Dendritic cell treated with granulocyte-macrophage colony-stimulating factor and Interleukin-4, amounts not matched to agents 40 ng/mL and 50 ng/mL, for 4 days (primary cell): ENCODE results near the gene E2F6.

Experiments
- H3K27ac Mint-ChIP-seq: one replicate; pipeline ENCODE4 v1.8.0; 2022; ENCODE audit warnings: mild to moderate bottlenecking, mixed read lengths
- H3K27me3 Mint-ChIP-seq: one replicate; pipeline ENCODE4 v1.8.0; 2022; ENCODE audit warnings: mild to moderate bottlenecking, mixed read lengths
- H3K36me3 Mint-ChIP-seq: one replicate; pipeline ENCODE4 v1.8.0; 2022; ENCODE audit warnings: low read depth, mixed read lengths
- H3K4me1 Mint-ChIP-seq: one replicate; pipeline ENCODE4 v1.8.0; 2022; ENCODE audit warnings: low read depth, mixed read lengths
- H3K4me3 Mint-ChIP-seq: one replicate; pipeline ENCODE4 v1.8.0; 2022; ENCODE audit warnings: mild to moderate bottlenecking, moderate library complexity, mixed read lengths
- H3K9me3 Mint-ChIP-seq: one replicate; pipeline ENCODE4 v1.8.0; 2022; ENCODE audit warnings: mixed read lengths
- intact Hi-C: fragments of 100-400 bp; cut with micrococcal nuclease; formaldehyde crosslinking; loops from one replicate; pipeline ENCODE4 v1.15.0; 2022

Gene E2F6

DNA sequence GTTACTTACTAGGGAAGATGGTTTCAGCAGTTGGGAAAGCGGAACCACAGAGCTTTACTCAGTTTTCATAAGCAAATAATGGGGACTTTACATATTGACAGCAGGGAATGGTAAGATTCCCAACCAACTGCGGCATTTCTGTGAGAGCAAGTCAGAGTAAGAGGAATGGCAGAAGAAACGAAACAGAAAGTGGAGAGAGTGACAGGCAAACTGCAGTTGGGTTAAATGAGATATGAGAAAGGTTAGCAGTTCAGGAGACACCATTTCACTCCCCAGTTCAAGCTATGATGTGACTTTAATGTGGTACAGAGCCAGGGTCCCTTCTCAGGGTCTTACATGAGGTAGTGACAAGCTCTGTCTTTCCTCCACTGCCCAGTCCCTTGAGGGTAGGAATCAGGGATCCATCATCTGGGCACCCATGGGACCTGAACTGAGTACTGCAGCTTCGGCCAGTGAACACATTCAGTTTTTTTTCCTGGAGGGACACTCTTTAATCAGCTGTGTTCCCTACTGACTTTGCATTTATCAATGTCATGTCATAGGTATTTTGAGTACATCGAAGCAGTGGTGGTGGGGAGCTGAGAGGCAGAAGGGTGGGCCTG is 34.8 kb upstream of the E2F6 start:
- peaks cover 8% of the 10 kb centered on the region for H3K4me1 Mint-ChIP-seq
- intact Hi-C loops, result no loop called here
- no peak overlapping the region for H3K27ac Mint-ChIP-seq

DNA sequence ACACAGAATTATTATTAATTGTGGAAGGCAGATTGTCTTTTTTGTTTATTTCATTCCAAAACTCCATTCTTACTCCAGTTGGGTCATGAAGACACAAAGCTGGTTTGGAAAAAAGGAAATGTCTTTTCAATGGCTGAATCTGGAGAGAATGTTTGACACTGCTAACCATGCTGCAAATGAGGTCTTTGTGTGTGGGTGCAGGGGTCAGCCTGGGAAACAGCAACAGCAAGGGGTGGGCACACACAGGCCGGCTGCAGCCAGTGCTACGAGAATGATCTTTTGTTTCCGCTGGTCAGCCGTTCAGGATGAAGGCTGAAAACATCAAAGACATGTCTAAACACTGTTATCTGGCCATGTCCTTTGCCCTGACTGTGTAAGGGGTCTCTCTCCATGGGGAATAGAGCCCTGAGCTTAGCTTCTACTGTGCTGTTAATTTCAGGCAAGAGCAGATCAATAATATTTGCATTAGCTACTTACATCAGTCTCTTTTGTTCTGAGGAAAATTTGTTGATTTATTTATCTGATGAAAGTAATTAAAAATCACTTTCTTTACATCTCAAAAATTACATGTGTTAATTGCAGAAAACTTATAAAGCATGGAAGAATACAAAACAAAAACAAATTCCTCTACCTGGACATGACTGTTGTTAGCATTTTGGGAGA is 33.3 kb upstream of the E2F6 start:
- intact Hi-C loops, result no loop called here
- Mint-ChIP-seq H3K4me3 (no peak overlapping the region), H3K4me1 (peaks cover 8% of the 10 kb centered on the region), H3K27ac (no peak overlapping the region), H3K9me3 (no peaks in the 10 kb centered on the region), H3K36me3 (no peaks in the 10 kb centered on the region), H3K27me3 (peaks cover 32% of the 10 kb centered on the region)

More for the DNA sequence above, 34.8 kb upstream of the E2F6 start:
- Mint-ChIP-seq H3K36me3 (no peaks in the 10 kb centered on the region), H3K4me3 (no peak overlapping the region), H3K27me3 (peaks cover 32% of the 10 kb centered on the region), H3K9me3 (no peaks in the 10 kb centered on the region)

DNA sequence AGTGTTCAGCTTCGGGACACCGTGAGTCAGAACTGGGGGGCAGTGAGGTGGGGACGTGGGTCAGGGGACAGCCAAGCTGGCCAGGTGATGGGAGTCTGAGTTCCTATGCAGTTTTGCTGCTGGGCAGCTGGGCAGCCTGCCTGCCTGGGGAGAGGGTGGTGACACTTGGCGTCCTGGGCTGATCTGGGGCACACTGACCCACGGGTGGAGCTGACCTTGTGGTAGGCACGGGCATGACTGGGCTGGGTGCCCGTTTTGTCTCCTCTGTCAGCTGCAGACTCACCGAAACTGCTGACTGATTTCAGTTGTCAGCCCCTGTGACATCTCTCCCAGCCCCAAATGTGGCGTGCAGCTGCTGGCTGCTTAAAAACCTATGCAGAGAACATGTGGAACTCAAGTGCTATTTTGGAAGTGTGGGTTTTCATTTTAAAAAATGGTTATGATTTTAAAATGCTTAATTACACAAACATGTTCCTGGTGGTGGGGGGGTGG is 32.6 kb upstream of the E2F6 start:
- intact Hi-C loops, result no loop called here
- H3K4me3 Mint-ChIP-seq, result no peak overlapping the region
- H3K4me1 Mint-ChIP-seq, result peaks cover 8% of the 10 kb centered on the region
- no peaks in the 10 kb centered on the region for H3K9me3 Mint-ChIP-seq
- H3K36me3 Mint-ChIP-seq, result no peaks in the 10 kb centered on the region
- peaks cover 33% of the 10 kb centered on the region for H3K27me3 Mint-ChIP-seq
- H3K27ac Mint-ChIP-seq, result no peak overlapping the region

DNA sequence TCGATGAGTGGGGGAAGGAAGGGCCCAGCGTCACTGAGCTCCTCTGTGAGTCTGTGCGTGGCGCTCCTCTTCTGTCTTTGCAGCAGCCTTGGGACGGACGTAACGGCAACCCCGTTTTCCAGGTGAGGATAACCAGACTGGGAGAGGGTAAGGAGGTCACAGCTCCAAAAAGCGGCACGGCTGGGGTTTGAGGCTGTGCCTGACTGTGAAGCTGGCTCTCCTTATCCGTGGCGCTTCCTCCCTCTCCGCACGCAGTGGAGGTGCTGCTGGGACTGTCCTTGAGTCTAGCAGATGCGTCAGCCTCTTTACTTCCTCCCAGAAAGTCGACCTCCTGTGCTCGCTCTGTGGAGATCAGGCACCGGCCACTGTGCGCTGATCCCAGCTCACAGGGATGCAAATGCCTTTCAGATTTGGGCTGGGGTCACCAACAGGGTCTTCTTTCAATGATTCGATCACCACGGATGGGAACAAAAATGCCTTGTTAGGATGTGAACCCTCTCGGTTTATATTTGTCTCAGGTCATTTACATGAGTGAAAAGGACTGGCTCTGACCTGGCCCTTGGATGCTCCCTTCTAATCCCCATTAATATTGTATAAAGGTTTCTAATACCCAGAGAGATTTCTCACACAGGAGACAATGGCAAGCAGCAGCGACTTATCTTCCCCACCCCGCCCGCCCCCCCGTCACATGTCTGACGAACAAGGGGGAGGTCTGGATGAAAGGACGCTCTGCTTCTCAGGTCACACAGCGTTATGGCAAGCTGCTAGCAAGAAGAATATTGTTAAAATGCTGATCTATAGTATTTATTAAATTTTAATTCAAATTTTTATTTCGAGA is 30.1 kb upstream of the E2F6 start:
- Mint-ChIP-seq H3K27me3 (peaks cover 37% of the 10 kb centered on the region), H3K4me1 (peaks cover 7% of the 10 kb centered on the region), H3K4me3 (no peak overlapping the region), H3K36me3 (no peaks in the 10 kb centered on the region), H3K9me3 (no peaks in the 10 kb centered on the region), H3K27ac (no peak overlapping the region)
- intact Hi-C loops, result no loop called here

DNA sequence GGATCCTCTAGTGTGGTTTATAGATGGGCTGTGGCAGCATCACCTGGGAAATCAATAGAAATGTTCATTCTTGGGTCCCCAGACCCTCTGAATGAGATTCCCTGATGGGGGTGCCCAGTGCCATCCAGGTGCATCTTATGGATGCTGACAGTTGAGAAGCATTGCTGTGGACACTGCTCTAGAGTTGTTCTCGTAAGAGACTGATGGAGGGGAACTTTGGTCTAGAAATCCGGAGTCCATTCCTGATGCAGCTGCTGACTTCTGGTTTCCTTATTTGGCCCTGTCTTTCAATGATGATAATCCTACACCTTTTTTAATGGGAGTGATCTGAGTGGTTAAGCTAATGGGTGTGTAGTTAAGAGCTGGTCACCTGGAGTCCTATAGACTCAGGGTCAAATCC is 28.3 kb upstream of the E2F6 start:
- Mint-ChIP-seq H3K4me1 (no peaks in the 10 kb centered on the region), H3K27ac (no peak overlapping the region)
- intact Hi-C loops, result no loop called here

DNA sequence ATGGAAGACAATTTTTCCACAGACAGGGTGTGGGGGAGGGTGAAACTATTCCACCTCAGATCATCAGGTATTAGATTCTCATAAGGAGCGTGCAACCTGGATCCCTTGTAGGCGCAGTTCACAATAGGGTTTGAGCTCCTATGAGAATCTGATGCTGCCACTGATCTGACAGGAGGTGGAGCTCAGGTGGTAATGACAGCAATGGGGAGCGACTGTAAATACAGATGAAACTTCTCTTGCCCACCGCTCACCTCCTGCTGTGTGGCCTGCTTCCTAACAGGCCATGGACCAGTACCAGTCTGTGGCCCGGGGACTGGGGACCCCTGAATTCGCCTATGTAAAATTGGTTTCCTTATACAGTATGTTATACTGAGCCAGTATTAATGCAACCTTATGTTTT is 27.3 kb upstream of the E2F6 start:
- Mint-ChIP-seq H3K27me3 (peaks cover 38% of the 10 kb centered on the region), H3K27ac (no peak overlapping the region), H3K4me3 (no peak overlapping the region), H3K9me3 (no peaks in the 10 kb centered on the region), H3K36me3 (no peaks in the 10 kb centered on the region), H3K4me1 (no peaks in the 10 kb centered on the region)
- intact Hi-C loops, result no loop called here

More for the DNA sequence above, 28.3 kb upstream of the E2F6 start:
- Mint-ChIP-seq H3K36me3 (no peaks in the 10 kb centered on the region), H3K4me3 (no peak overlapping the region), H3K27me3 (peaks cover 42% of the 10 kb centered on the region), H3K9me3 (no peaks in the 10 kb centered on the region)

DNA sequence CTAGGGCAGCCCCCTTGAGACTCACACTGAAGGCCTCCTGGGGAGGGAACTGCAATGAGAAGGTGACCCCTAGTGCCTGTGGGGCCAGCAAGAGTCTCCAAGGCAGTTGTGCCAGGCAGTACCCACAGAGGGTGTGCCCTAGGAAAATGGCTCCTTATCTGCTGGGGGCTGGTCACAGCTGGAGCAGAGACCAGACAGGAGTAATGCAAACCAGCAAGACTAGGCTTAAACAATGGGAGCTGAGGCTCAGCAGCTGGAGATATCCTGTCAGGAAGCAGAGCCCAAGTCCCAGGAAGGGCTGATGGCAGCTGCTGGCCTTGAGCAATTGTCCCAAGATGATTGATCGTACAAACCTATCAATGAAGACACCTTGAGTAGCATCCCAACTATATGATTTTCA is 26.8 kb upstream of the E2F6 start:
- peaks cover 42% of the 10 kb centered on the region for H3K27me3 Mint-ChIP-seq
- H3K4me1 Mint-ChIP-seq, result no peaks in the 10 kb centered on the region
- H3K4me3 Mint-ChIP-seq, result no peak overlapping the region
- H3K27ac Mint-ChIP-seq, result no peak overlapping the region
- H3K9me3 Mint-ChIP-seq, result no peaks in the 10 kb centered on the region
- H3K36me3 Mint-ChIP-seq, result no peaks in the 10 kb centered on the region
- intact Hi-C loops, result no loop called here

DNA sequence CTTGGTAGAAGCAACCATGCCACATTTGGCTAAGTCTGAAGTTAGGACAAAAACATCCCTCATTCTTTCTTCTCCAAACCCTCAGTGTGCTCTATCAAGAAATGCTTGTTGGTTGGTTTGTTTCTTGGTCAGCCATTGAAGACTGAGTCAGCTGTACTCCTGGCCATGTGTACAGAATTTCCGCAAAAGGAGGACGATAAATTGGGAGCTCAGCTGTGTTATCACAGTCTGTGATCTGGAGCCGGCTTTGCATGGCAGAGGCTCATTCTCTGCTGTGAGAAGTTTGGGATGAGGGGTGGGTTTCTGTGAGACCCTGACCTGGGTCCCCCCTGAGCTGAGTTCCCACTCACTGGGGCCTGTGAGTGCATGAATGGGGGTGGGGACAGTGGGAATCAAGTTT is 26.3 kb upstream of the E2F6 start:
- Mint-ChIP-seq H3K27ac (no peak overlapping the region), H3K4me1 (no peaks in the 10 kb centered on the region), H3K27me3 (peaks cover 46% of the 10 kb centered on the region), H3K4me3 (no peak overlapping the region), H3K9me3 (no peaks in the 10 kb centered on the region), H3K36me3 (no peaks in the 10 kb centered on the region)
- intact Hi-C loops, result no loop called here

DNA sequence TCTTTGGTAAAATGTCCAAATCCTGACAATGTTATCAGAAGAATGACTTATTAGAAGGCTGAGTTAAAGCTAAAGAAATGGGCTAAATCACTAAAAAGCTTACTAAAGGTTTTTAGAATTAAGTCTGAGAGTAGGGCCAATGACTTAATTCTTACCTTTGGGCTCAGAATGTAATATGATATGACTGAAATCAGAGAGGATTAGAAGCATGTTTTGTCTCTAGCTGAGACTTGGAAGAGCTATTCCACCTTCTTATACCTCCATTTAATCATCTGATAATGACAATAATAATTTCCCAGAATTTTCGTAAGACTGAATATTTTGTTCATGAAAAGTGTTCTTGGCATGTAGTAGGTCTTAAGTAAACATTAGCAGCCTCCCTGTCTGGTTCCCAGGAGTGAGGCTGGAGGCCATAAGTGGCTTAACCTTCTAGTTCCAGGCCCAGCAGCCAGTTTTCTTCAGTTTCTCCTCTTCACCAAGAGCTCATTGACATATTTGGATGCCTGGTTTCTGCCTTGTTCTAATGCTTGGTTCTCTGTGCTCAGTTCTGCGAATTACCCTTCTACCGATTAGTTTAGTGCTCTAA is 25.5 kb upstream of the E2F6 start:
- Mint-ChIP-seq H3K9me3 (no peaks in the 10 kb centered on the region), H3K4me3 (no peak overlapping the region), H3K27me3 (peaks cover 50% of the 10 kb centered on the region), H3K4me1 (no peaks in the 10 kb centered on the region), H3K27ac (no peak overlapping the region), H3K36me3 (no peaks in the 10 kb centered on the region)
- intact Hi-C loops, result no loop called here

DNA sequence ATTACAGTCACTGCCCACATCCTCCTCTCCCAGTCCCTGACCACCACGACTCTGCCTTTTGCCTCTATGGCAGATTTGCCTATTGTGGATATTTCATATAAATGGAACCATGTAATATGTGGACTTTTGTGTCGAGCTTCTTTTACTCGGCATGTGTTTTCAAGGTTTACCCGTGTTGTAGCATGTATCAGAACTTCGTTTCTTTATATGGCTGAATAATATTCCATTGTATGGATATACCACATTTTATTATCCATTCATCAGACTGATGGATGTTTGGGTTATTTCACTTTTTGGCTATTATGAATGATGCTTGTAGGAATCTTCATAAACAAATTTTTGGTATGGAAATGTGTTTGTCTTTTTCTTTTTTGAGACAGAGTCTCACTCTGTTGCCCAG is 24.2 kb upstream of the E2F6 start:
- Mint-ChIP-seq H3K9me3 (no peaks in the 10 kb centered on the region), H3K27me3 (peaks cover 54% of the 10 kb centered on the region), H3K4me1 (no peaks in the 10 kb centered on the region), H3K36me3 (no peaks in the 10 kb centered on the region), H3K27ac (no peak overlapping the region), H3K4me3 (no peak overlapping the region)
- intact Hi-C loops, result no loop called here

DNA sequence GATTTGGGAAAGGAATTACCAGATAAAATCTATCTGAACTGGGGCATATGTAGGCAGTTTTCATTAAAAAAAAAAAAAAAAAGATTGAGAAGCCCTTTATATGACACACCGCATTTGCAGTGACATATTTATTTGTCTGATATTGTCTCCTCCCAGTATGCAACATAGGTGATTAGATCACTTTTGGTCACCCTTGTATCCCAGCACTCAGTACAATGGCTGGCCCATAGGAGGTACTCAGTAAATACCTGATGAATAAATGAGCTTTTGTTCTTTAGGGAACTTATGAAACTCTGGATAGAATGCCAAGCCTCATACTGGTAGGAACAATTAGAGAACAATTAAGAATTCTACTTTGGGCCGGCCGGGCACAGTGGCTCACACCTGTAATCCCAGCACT is 22.8 kb upstream of the E2F6 start:
- Mint-ChIP-seq H3K4me1 (no peaks in the 10 kb centered on the region), H3K9me3 (no peaks in the 10 kb centered on the region), H3K27ac (no peak overlapping the region), H3K4me3 (no peak overlapping the region), H3K27me3 (peaks cover 64% of the 10 kb centered on the region), H3K36me3 (no peaks in the 10 kb centered on the region)
- intact Hi-C loops, result no loop called here

DNA sequence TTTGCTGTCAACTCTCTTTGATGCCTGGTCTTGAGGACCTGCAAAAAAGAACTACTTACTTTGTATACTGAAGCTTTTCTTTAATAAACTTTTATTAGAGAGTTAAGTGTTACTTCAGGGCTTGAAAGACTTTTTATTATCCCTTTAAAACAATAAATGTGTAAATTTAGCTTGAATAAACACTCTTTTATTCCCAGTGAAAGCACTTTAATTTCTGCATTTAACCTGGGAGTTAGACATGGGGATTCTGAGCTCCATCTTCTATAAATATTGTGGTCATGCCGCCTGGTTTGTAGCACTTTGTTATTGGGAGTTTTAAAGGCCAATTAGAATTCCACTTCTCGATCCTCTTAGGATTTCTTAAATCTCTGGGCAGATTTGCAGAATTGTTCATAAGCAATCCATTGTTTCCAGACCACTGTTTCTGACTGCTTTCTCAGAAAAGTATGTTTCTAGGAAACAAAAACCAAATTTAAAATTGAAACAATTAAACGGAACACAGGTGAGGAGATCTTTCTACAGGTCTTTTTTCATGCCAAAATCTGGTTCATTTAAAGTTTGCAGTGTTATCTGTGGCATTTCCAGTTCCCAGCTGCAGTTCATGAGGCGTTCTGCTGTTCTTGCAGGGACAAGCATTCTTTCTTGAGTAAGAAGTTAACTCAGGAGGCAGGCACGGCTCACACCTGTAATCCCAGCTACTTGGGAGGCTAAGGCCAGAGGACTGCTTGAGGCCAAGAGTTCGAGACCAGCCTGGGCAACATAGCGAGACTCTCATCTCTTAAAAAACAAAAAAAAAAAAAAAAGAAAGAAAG is 18.1 kb upstream of the E2F6 start:
- Mint-ChIP-seq H3K36me3 (no peaks in the 10 kb centered on the region), H3K4me1 (peaks cover 11% of the 10 kb centered on the region), H3K27ac (no peak overlapping the region), H3K27me3 (peaks cover 80% of the 10 kb centered on the region), H3K9me3 (no peaks in the 10 kb centered on the region), H3K4me3 (no peak overlapping the region)
- intact Hi-C loops, result no loop called here

DNA sequence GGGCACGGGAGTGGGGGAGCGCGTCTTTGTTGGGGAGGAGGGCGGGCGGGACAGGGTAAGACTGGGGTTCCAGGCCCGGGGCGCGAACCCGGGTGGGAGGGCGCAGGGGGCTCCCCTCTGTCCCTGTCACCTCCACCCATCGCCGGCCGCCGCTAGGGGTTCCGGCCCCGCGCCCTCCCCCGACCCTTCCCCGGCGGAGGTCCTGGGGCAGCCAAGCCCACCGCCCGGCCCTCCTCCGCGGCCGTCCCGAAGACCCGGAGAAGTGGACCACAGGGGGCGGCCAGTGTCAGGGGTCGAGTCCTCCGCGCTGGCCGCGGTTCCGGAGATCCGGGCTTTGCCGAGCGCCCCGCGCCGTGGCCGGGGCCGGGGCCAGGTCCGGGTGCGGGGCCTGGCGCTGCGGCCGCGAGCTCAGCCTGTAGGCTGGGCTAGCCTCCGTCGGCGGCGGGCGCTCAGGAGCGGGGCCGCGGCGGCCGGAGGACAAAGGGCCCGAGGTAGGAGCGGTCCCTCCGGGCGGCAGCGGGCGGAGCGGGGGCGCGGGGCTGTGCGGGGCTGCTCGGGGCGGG is 16.6 kb upstream of the E2F6 start:
- peaks cover 78% of the 10 kb centered on the region for H3K27me3 Mint-ChIP-seq
- no peaks in the 10 kb centered on the region for H3K36me3 Mint-ChIP-seq
- H3K9me3 Mint-ChIP-seq, result no peaks in the 10 kb centered on the region
- H3K4me1 Mint-ChIP-seq, result peaks cover 13% of the 10 kb centered on the region
- intact Hi-C loops, result no loop called here
- H3K4me3 Mint-ChIP-seq, result no peak overlapping the region
- no peak overlapping the region for H3K27ac Mint-ChIP-seq
